Measurements from ENCODE around the gene SLC6A1.

Gene SLC6A1

GRCh38 chr3:10974131-10974530, 18.4 kb upstream of the SLC6A1 start:
- no peaks in the 10 kb centered on the region for H3K9me2 ChIP-seq (replicated peaks; ENCODE audit: insufficient read depth, low read length)
- no peak for TF ChIP-seq CTCF (IDR thresholded peaks at IDR 0.05; ENCODE audit: insufficient read depth, low read length, poor library complexity, severe bottlenecking)
- TF ChIP-seq EZH2phosphoT487 (conservative IDR thresholded peaks at IDR 0.05; ENCODE audit: low read length), result no peak
- no peaks in the 10 kb centered on the region for H4K20me1 ChIP-seq (ENCODE audit: low read depth, low read length)
- H3K27me3 ChIP-seq (ENCODE audit: low read length), result no peaks in the 10 kb centered on the region
- H3K36me3 ChIP-seq (ENCODE audit: low read length), result no peaks in the 10 kb centered on the region
- H2AFZ ChIP-seq (ENCODE audit: low read depth, low read length, severe bottlenecking), result no peak overlapping the region
- H3F3A ChIP-seq (ENCODE audit: insufficient read depth), result no peaks in the 10 kb centered on the region
- H3K9me3 ChIP-seq (ENCODE audit: insufficient read depth, low read length), result no peaks in the 10 kb centered on the region; the same call in 1 of the 2 replicates
- H3K4me2 ChIP-seq (ENCODE audit: low read depth, low read length, poor library complexity, severe bottlenecking), result no peak overlapping the region
- H3K27ac ChIP-seq (ENCODE audit: low read depth, low read length), result no peak overlapping the region
- H3K79me2 ChIP-seq (ENCODE audit: insufficient read depth, low read length), result no peaks in the 10 kb centered on the region
- H3K9ac ChIP-seq (ENCODE audit: low read length), result no peak overlapping the region
- no peak overlapping the region for H3K4me3 ChIP-seq (ENCODE audit: insufficient read depth, low read length, poor library complexity, severe bottlenecking)

GRCh38 chr3:10974746-10975375, 17.7 kb upstream of the SLC6A1 start:
- Histone ChIP-seq H3K9me2 (replicated peaks; ENCODE audit: insufficient read depth, low read length) (no peaks in the 10 kb centered on the region), H3K4me2 (ENCODE audit: low read depth, low read length, poor library complexity, severe bottlenecking) (no peak overlapping the region), H3K36me3 (ENCODE audit: low read length) (no peaks in the 10 kb centered on the region), H3K27ac (ENCODE audit: low read depth, low read length) (no peak overlapping the region), H3K27me3 (ENCODE audit: low read length) (no peaks in the 10 kb centered on the region), H2AFZ (ENCODE audit: low read depth, low read length, severe bottlenecking) (no peak overlapping the region), H3K4me3 (ENCODE audit: insufficient read depth, low read length, poor library complexity, severe bottlenecking) (no peak overlapping the region), H3K9me3 (ENCODE audit: insufficient read depth, low read length) (no peaks in the 10 kb centered on the region; the same call in 1 of the 2 replicates), H4K20me1 (ENCODE audit: low read depth, low read length) (no peaks in the 10 kb centered on the region), H3K79me2 (ENCODE audit: insufficient read depth, low read length) (no peaks in the 10 kb centered on the region), H3F3A (ENCODE audit: insufficient read depth) (no peaks in the 10 kb centered on the region), H3K9ac (ENCODE audit: low read length) (no peak overlapping the region)
- TF ChIP-seq EZH2phosphoT487 (conservative IDR thresholded peaks at IDR 0.05; ENCODE audit: low read length) (no peak), CTCF (IDR thresholded peaks at IDR 0.05; ENCODE audit: insufficient read depth, low read length, poor library complexity, severe bottlenecking) (no peak)

GRCh38 chr3:10975695-10976234, 16.8 kb upstream of the SLC6A1 start:
- Histone ChIP-seq H3K36me3 (ENCODE audit: low read length) (no peaks in the 10 kb centered on the region), H2AFZ (ENCODE audit: low read depth, low read length, severe bottlenecking) (no peak overlapping the region), H3F3A (ENCODE audit: insufficient read depth) (no peaks in the 10 kb centered on the region), H3K27me3 (ENCODE audit: low read length) (no peaks in the 10 kb centered on the region), H3K79me2 (ENCODE audit: insufficient read depth, low read length) (no peaks in the 10 kb centered on the region), H3K9me3 (ENCODE audit: insufficient read depth, low read length) (no peaks in the 10 kb centered on the region; the same call in 1 of the 2 replicates), H3K9ac (ENCODE audit: low read length) (no peak overlapping the region), H3K4me2 (ENCODE audit: low read depth, low read length, poor library complexity, severe bottlenecking) (no peak overlapping the region), H3K27ac (ENCODE audit: low read depth, low read length) (no peak overlapping the region), H3K9me2 (replicated peaks; ENCODE audit: insufficient read depth, low read length) (no peaks in the 10 kb centered on the region), H3K4me3 (ENCODE audit: insufficient read depth, low read length, poor library complexity, severe bottlenecking) (no peak overlapping the region), H4K20me1 (ENCODE audit: low read depth, low read length) (no peaks in the 10 kb centered on the region)
- TF ChIP-seq EZH2phosphoT487 (conservative IDR thresholded peaks at IDR 0.05; ENCODE audit: low read length) (no peak), CTCF (IDR thresholded peaks at IDR 0.05; ENCODE audit: insufficient read depth, low read length, poor library complexity, severe bottlenecking) (no peak)

Measured in SU-DHL-6 (cell line).